HG02938 (cell line): ENCODE results near the gene CLASP1.
"Not testable (repeated sequence)": the region's sequence is repeated elsewhere in the genome, so short reads cannot be mapped to it uniquely, and the experiment has no call there.

Experiments used
- ATAC-seq: cut with Tn5 transposase; IDR thresholded peaks from one replicate; pipeline ENCODE4 v1.9.1; 2021; ENCODE audit warnings: mild to moderate bottlenecking, moderate library complexity; ENCODE audit not compliant: unreplicated experiment

Gene CLASP1

GRCh38 chr2:121479882-121480522 lies 169.3 kb downstream of the CLASP1 start:
- no peak for ATAC-seq

GRCh38 chr2:121478996-121479745 lies 170.1 kb downstream of the CLASP1 start:
- ATAC-seq, result no peak

GRCh38 chr2:121478358-121478995 lies 170.8 kb downstream of the CLASP1 start:
- not testable (repeated sequence) for ATAC-seq

GRCh38 chr2:121476684-121477083 lies 172.6 kb downstream of the CLASP1 start:
- no peak for ATAC-seq

GRCh38 chr2:121475811-121476571 lies 173.3 kb downstream of the CLASP1 start:
- ATAC-seq, result no peak

GRCh38 chr2:121473512-121473911 lies 175.8 kb downstream of the CLASP1 start:
- no peak for ATAC-seq

GRCh38 chr2:121472470-121472993 lies 176.7 kb downstream of the CLASP1 start:
- no peak for ATAC-seq

- ATAC-seq, result no peak
These were observed 177.5 kb downstream of the CLASP1 start for GRCh38 chr2:121471532-121472469.

- ATAC-seq, result no peak
These were observed 178.3 kb downstream of the CLASP1 start for GRCh38 chr2:121470917-121471316.

GRCh38 chr2:121469356-121469755 lies 179.9 kb downstream of the CLASP1 start:
- ATAC-seq, result no peak

- ATAC-seq, result no peak
These were observed 180.3 kb downstream of the CLASP1 start for GRCh38 chr2:121468936-121469335.

GRCh38 chr2:121459291-121459690 lies 190.0 kb downstream of the CLASP1 start:
- ATAC-seq, result no peak

- no peak for ATAC-seq
These were observed 192.9 kb downstream of the CLASP1 start for GRCh38 chr2:121456325-121456724.

GRCh38 chr2:121455446-121455845 lies 193.8 kb downstream of the CLASP1 start:
- no peak for ATAC-seq

GRCh38 chr2:121454549-121455090 lies 194.6 kb downstream of the CLASP1 start:
- ATAC-seq, result no peak

GRCh38 chr2:121451398-121451797 lies 197.9 kb downstream of the CLASP1 start:
- no peak for ATAC-seq

- ATAC-seq, result no peak
These were observed 199.0 kb downstream of the CLASP1 start for GRCh38 chr2:121450301-121450700.

GRCh38 chr2:121446647-121447241 lies 202.5 kb downstream of the CLASP1 start:
- ATAC-seq, result no peak

- no peak for ATAC-seq
These were observed 206.4 kb downstream of the CLASP1 start for GRCh38 chr2:121442889-121443288.
